HepG2 (cell line): ENCODE measurements around the gene MTFR1L. TPM values are rescaled to one million over a fixed set of nuclear protein-coding genes. Genes with fewer than 3 reads are reported as not detected.

ENCODE experiments used
- ATM ChIP-seq: fragments of 450-650 bp; IDR thresholded peaks from 2 replicates; pipeline ENCODE4 v1.7.1; 2017; ENCODE audit warnings: mild to moderate bottlenecking, borderline replicate concordance
- GATAD1 ChIP-seq: IDR thresholded peaks from 2 replicates; pipeline ENCODE4 v1.6.1; 2016; ENCODE audit warnings: missing genetic modification reagents, missing compliant biosample characterization
- KDM4B ChIP-seq: sonication (generic); formaldehyde crosslinking; IDR thresholded peaks from 2 replicates; pipeline ENCODE4 v1.4.0; 2020; ENCODE audit warnings: missing genetic modification reagents
- KDM6A ChIP-seq: IDR thresholded peaks from 2 replicates; pipeline ENCODE4 v1.6.1; 2016; ENCODE audit warnings: low read depth
- KLF16 ChIP-seq, 2 experiments: sonication (generic) in 1 of 2; formaldehyde crosslinking in 1 of 2; IDR thresholded peaks; 2 replicates each; pipeline versions ENCODE4 v1.6.1 to v1.8.0; 2016 to 2023; ENCODE audit warnings: missing genetic modification reagents in 2 of 2, missing compliant biosample characterization in 1 of 2
- POGZ ChIP-seq: sonication (generic); formaldehyde crosslinking; IDR thresholded peaks from 2 replicates; pipeline ENCODE4 v1.4.0; 2020; ENCODE audit warnings: mild to moderate bottlenecking, missing genetic modification reagents
- POLR2AphosphoS2 ChIP-seq: IDR thresholded peaks from 2 replicates; pipeline ENCODE4 v1.6.1; 2011; ENCODE audit warnings: low read depth, low read length, improper control_type of control experiment
- RCOR2 ChIP-seq: IDR thresholded peaks from 2 replicates; pipeline ENCODE4 v1.6.1; 2016; ENCODE audit warnings: missing biosample characterization, missing genetic modification reagents
- RFXAP ChIP-seq: sonication (generic); formaldehyde crosslinking; IDR thresholded peaks from 2 replicates; pipeline ENCODE4 v1.4.0; 2020; ENCODE audit warnings: missing genetic modification reagents, borderline replicate concordance
- RNF2 ChIP-seq: fragments of 450-650 bp; conservative IDR thresholded peaks from 2 replicates; pipeline ENCODE4 v1.6.1; 2016; ENCODE audit warnings: low read depth
- TEAD2 ChIP-seq: sonication (generic); formaldehyde crosslinking; IDR thresholded peaks from 2 replicates; pipeline ENCODE4 v1.9.0; 2021; ENCODE audit warnings: missing genetic modification reagents
- ZBTB3 ChIP-seq: sonication (generic); formaldehyde crosslinking; IDR thresholded peaks from 2 replicates; pipeline ENCODE4 v1.4.0; 2020; ENCODE audit warnings: low read depth, mild to moderate bottlenecking, moderate library complexity, missing genetic modification reagents, borderline replicate concordance
- ZNF331 ChIP-seq: sonication (generic); formaldehyde crosslinking; IDR thresholded peaks from 2 replicates; pipeline ENCODE4 v1.4.0; 2020; ENCODE audit warnings: missing genetic modification reagents
- ZNF343 ChIP-seq: sonication (generic); formaldehyde crosslinking; IDR thresholded peaks from 2 replicates; pipeline ENCODE4 v1.4.0; 2020; ENCODE audit warnings: mild to moderate bottlenecking, missing genetic modification reagents
- ZNF44 ChIP-seq: sonication (generic); formaldehyde crosslinking; IDR thresholded peaks from 2 replicates; pipeline ENCODE4 v1.5.1; 2020; ENCODE audit warnings: mild to moderate bottlenecking, missing genetic modification reagents
- ZNF572 ChIP-seq: sonication (generic); formaldehyde crosslinking; IDR thresholded peaks from 2 replicates; pipeline ENCODE4 v1.5.1; 2020; ENCODE audit warnings: mild to moderate bottlenecking, missing genetic modification reagents
- ZNF619 ChIP-seq: sonication (generic); formaldehyde crosslinking; IDR thresholded peaks from 2 replicates; pipeline ENCODE4 v1.4.0; 2020; ENCODE audit warnings: mild to moderate bottlenecking, missing genetic modification reagents
- ZNF652 ChIP-seq: IDR thresholded peaks from 2 replicates; pipeline ENCODE4 v1.6.1; 2016; ENCODE audit warnings: low read depth, borderline replicate concordance
- polyA plus RNA-seq, 8 experiments: library from polyadenylated mRNA; depleted of rRNA in 3 of 8; stranded (reverse) in 7 of 8; unstranded in 1 of 8; fragments of >200 nt; fragmentation: Illumina TruSeq in 4 of 8; extraction: Trizol in 4 of 8; gene quantifications; 2 replicates each; pipeline versions ENCODE4 v1.2.1 to v1.2.3, GENCODE V29; 2011 to 2016; ENCODE audit warnings: low read depth in 4 of 8, missing spikeins in 1 of 8, mixed read lengths in 1 of 8; ENCODE audit not compliant: insufficient read depth in 1 of 8
- total RNA-seq, 5 experiments: library from RNA; depleted of rRNA; stranded (reverse); fragments of >200 nt; fragmentation: Illumina TruSeq; extraction: Trizol; gene quantifications; 2 replicates each; pipeline ENCODE4 v1.2.3, GENCODE V29; 2016; ENCODE audit warnings: low read depth in 1 of 5
- TF ChIP-seq, protein P1 (sequence below): sonication (generic); formaldehyde crosslinking; IDR thresholded peaks from 2 replicates; pipeline ENCODE4 v1.4.0; 2020; ENCODE audit warnings: mild to moderate bottlenecking, missing genetic modification reagents, borderline replicate concordance
- TF ChIP-seq, protein P2 (sequence below): sonication (generic); formaldehyde crosslinking; IDR thresholded peaks from 2 replicates; pipeline ENCODE4 v1.4.0; 2020; ENCODE audit warnings: missing genetic modification reagents, mild to moderate bottlenecking, borderline replicate concordance
- TF ChIP-seq, protein P3 (sequence below): sonication (generic); formaldehyde crosslinking; IDR thresholded peaks from 2 replicates; pipeline ENCODE4 v1.4.0; 2020; ENCODE audit warnings: missing genetic modification reagents
- TF ChIP-seq, protein P4 (sequence below): sonication (generic); formaldehyde crosslinking; IDR thresholded peaks from 2 replicates; pipeline ENCODE4 v1.8.1; 2023; ENCODE audit warnings: missing genetic modification reagents, inconsistent platforms, borderline replicate concordance

MTFR1L gene
- total and polyA plus RNA-seq, 2 of the 13 experiments (the other 11 are each of a cell fraction or from before 2014, with no cell fraction given): 38.0 to 55.7 TPM

DNA sequence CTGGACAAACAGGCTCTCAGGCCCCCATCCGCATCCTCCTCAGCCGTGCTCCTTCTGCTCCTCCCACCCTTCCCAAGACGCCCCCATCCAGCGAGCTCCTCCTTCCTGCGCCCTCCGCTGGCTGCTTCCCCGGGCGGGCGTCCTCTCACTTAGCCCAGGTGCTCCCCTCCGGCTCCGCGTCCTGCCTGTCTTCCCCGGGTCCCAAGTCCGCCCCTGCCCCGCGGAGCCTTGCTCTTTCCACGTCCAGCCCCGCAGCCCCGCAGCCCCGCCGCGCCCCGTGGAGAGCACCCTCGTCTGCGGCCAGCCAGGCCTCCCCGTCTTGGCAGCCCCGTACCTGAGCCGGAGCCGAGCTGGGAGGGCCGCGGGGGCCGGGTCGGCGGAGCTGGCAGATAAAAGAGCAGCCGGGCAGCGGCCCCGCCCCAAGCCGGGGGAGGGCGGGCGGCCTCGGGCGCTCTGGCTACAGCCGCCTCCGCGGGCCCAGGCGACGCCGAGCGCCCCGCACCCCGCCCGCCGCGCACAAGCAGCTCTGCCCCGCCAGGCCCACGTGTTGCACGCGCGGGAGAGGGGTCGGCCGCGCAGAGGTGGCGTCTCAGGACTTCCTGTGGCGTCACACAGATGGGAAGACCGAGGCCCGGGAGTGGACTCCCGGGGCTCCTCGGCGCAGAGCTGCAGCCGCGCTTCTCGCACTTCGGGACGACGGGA is 55.6 kb downstream of the MTFR1L start, which contains the start of gene PAQR7 (continued):
- TF ChIP-seq, protein P1, sequence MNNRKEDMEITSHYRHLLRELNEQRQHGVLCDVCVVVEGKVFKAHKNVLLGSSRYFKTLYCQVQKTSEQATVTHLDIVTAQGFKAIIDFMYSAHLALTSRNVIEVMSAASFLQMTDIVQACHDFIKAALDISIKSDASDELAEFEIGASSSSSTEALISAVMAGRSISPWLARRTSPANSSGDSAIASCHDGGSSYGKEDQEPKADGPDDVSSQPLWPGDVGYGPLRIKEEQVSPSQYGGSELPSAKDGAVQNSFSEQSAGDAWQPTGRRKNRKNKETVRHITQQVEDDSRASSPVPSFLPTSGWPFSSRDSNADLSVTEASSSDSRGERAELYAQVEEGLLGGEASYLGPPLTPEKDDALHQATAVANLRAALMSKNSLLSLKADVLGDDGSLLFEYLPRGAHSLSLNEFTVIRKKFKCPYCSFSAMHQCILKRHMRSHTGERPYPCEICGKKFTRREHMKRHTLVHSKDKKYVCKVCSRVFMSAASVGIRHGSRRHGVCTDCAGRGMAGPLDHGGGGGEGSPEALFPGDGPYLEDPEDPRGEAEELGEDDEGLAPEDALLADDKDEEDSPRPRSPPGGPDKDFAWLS (CRISPR knock-in tag): no peak
- TF ChIP-seq GATAD1 (CRISPR knock-in tag) (peak; percentile 28; the same call in 1 of the 2 replicates), ZNF44 (no peak), POGZ (no peak), KDM6A (CRISPR knock-in tag) (no peak), RNF2 (peak; percentile 90), ZNF343 (peak; percentile 86; the same call in 1 of the 2 replicates), RFXAP (CRISPR knock-in tag) (peak; percentile 55; the same call in 1 of the 2 replicates), KLF16 (CRISPR knock-in tag; IDR thresholded peaks at IDR 0.05) (peak; percentile 39 to 89; a peak in 2 of 4 replicates), TEAD2 (CRISPR knock-in tag) (no peak; the same call in 1 of the 2 replicates), ZNF331 (CRISPR knock-in tag) (peak; percentile 53; the same call in 1 of the 2 replicates), RCOR2 (CRISPR knock-in tag) (0 out of 2 replicates have a peak, but pooled peaks have one; percentile 37), ZNF619 (CRISPR knock-in tag) (0 out of 2 replicates have a peak, but pooled peaks have one; percentile 26), ZBTB3 (CRISPR knock-in tag) (no peak; the same call in 1 of the 2 replicates), ZNF572 (CRISPR knock-in tag) (no peak), ZNF652 (CRISPR knock-in tag) (no peak), ATM (no peak), POLR2AphosphoS2 (no peak), KDM4B (CRISPR knock-in tag) (no peak)
- TF ChIP-seq, protein P2, sequence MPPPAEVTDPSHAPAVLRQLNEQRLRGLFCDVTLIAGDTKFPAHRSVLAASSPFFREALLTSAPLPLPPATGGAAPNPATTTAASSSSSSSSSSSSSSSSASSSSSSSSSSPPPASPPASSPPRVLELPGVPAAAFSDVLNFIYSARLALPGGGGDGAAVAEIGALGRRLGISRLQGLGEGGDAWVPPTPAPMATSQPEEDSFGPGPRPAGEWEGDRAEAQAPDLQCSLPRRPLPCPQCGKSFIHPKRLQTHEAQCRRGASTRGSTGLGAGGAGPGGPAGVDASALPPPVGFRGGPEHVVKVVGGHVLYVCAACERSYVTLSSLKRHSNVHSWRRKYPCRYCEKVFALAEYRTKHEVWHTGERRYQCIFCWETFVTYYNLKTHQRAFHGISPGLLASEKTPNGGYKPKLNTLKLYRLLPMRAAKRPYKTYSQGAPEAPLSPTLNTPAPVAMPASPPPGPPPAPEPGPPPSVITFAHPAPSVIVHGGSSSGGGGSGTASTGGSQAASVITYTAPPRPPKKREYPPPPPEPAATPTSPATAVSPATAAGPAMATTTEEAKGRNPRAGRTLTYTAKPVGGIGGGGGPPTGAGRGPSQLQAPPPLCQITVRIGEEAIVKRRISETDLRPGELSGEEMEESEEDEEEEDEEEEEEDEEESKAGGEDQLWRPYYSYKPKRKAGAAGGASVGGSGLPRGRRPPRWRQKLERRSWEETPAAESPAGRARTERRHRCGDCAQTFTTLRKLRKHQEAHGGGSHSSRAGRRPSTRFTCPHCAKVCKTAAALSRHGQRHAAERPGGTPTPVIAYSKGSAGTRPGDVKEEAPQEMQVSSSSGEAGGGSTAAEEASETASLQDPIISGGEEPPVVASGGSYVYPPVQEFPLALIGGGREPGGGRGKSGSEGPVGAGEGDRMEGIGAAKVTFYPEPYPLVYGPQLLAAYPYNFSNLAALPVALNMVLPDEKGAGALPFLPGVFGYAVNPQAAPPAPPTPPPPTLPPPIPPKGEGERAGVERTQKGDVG (CRISPR knock-in tag): peak; percentile 81
- TF ChIP-seq, protein P3, sequence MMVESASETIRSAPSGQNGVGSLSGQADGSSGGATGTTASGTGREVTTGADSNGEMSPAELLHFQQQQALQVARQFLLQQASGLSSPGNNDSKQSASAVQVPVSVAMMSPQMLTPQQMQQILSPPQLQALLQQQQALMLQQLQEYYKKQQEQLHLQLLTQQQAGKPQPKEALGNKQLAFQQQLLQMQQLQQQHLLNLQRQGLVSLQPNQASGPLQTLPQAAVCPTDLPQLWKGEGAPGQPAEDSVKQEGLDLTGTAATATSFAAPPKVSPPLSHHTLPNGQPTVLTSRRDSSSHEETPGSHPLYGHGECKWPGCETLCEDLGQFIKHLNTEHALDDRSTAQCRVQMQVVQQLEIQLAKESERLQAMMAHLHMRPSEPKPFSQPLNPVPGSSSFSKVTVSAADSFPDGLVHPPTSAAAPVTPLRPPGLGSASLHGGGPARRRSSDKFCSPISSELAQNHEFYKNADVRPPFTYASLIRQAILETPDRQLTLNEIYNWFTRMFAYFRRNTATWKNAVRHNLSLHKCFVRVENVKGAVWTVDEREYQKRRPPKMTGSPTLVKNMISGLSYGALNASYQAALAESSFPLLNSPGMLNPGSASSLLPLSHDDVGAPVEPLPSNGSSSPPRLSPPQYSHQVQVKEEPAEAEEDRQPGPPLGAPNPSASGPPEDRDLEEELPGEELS (CRISPR knock-in tag): no peak
- TF ChIP-seq, protein P4, sequence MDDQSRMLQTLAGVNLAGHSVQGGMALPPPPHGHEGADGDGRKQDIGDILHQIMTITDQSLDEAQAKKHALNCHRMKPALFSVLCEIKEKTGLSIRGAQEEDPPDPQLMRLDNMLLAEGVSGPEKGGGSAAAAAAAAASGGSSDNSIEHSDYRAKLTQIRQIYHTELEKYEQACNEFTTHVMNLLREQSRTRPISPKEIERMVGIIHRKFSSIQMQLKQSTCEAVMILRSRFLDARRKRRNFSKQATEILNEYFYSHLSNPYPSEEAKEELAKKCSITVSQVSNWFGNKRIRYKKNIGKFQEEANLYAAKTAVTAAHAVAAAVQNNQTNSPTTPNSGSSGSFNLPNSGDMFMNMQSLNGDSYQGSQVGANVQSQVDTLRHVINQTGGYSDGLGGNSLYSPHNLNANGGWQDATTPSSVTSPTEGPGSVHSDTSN (CRISPR knock-in tag): peak; percentile 49; the same call in 1 of the 2 replicates
